ENCODE results near the gene PLCH1.

The PLCH1 gene

DNA sequence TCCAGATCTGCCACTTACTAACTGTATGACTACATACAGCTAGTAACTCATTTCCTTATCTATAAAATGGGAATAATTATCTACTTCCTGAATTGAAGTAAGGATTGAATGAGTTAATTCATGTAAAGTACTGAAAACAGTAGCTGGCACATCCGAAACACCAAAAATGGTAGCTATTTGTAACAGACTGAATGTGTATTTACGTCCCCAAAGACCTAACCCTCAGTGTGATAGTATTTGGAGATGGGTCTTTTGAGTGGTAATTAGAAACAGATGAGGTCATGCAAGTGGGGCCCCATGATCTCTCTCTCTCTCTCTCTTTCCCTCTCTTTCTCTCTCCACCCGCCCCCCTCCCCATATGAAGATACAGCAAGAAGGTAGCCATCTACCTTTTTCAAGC lies 146.2 kb downstream of the PLCH1 start:
- no peak for TF ChIP-seq EZH2 (IDR thresholded peaks at IDR 0.05; ENCODE audit: borderline replicate concordance, low read length)
- TF ChIP-seq, protein P1, sequence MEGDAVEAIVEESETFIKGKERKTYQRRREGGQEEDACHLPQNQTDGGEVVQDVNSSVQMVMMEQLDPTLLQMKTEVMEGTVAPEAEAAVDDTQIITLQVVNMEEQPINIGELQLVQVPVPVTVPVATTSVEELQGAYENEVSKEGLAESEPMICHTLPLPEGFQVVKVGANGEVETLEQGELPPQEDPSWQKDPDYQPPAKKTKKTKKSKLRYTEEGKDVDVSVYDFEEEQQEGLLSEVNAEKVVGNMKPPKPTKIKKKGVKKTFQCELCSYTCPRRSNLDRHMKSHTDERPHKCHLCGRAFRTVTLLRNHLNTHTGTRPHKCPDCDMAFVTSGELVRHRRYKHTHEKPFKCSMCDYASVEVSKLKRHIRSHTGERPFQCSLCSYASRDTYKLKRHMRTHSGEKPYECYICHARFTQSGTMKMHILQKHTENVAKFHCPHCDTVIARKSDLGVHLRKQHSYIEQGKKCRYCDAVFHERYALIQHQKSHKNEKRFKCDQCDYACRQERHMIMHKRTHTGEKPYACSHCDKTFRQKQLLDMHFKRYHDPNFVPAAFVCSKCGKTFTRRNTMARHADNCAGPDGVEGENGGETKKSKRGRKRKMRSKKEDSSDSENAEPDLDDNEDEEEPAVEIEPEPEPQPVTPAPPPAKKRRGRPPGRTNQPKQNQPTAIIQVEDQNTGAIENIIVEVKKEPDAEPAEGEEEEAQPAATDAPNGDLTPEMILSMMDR (IDR thresholded peaks at IDR 0.05; ENCODE audit: low read length): no peak
- Histone ChIP-seq H3K4me3 (ENCODE audit: low read depth, low read length, poor library complexity, severe bottlenecking) (no peak overlapping the region), H3K27me3 (ENCODE audit: insufficient read depth, low read length) (no peaks in the 10 kb centered on the region), H3F3A (ENCODE audit: insufficient read depth, low read length) (no peaks in the 10 kb centered on the region), H3K4me1 (ENCODE audit: insufficient read depth, low read length, severe bottlenecking) (peaks cover 15% of the 10 kb centered on the region), H3K36me3 (ENCODE audit: insufficient read depth, low read length) (no peaks in the 10 kb centered on the region), H4K20me1 (ENCODE audit: insufficient read depth, low read length) (no peaks in the 10 kb centered on the region), H3K79me2 (ENCODE audit: insufficient read depth, low read length) (no peaks in the 10 kb centered on the region), H3K4me2 (ENCODE audit: low read length) (no peak overlapping the region), H3K9ac (ENCODE audit: low read length) (no peak overlapping the region), H3K9me3 (ENCODE audit: low read length) (no peaks in the 10 kb centered on the region), H2AFZ (ENCODE audit: low read length) (no peak overlapping the region), H3K9me2 (ENCODE audit: low read depth, low read length) (no peaks in the 10 kb centered on the region), H3K27ac (ENCODE audit: low read depth, low read length, poor library complexity, severe bottlenecking) (no peak overlapping the region)

DNA sequence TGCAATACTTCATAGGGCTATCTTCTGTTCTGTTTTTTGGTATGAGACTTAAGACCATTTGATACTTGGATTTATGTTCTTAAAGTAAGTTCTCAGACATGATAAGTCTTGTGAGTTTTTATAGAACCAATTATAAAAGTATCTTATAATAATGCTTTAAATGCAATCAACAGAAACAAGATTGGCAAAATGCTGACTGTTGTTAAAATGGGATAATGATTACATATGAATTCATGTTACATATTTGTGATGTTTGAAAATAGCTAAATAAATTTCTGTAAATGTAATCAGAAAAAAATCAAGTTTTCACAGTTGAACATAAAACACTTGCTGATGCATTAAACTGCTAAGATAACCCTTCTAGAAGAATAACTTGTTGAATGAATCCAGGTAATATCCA lies 148.3 kb downstream of the PLCH1 start:
- Histone ChIP-seq H3K27ac (ENCODE audit: low read depth, low read length, poor library complexity, severe bottlenecking) (no peak overlapping the region), H3K36me3 (ENCODE audit: insufficient read depth, low read length) (no peaks in the 10 kb centered on the region), H3F3A (ENCODE audit: insufficient read depth, low read length) (no peaks in the 10 kb centered on the region), H4K20me1 (ENCODE audit: insufficient read depth, low read length) (no peaks in the 10 kb centered on the region), H3K4me1 (ENCODE audit: insufficient read depth, low read length, severe bottlenecking) (no peaks in the 10 kb centered on the region), H3K4me3 (ENCODE audit: low read depth, low read length, poor library complexity, severe bottlenecking) (no peak overlapping the region), H3K79me2 (ENCODE audit: insufficient read depth, low read length) (no peaks in the 10 kb centered on the region), H3K4me2 (ENCODE audit: low read length) (no peak overlapping the region), H3K9ac (ENCODE audit: low read length) (no peak overlapping the region), H3K9me2 (ENCODE audit: low read depth, low read length) (no peaks in the 10 kb centered on the region), H2AFZ (ENCODE audit: low read length) (no peak overlapping the region), H3K27me3 (ENCODE audit: insufficient read depth, low read length) (no peaks in the 10 kb centered on the region), H3K9me3 (ENCODE audit: low read length) (no peaks in the 10 kb centered on the region)
- TF ChIP-seq, protein P1 (IDR thresholded peaks at IDR 0.05; ENCODE audit: low read length): no peak
- no peak for TF ChIP-seq EZH2 (IDR thresholded peaks at IDR 0.05; ENCODE audit: borderline replicate concordance, low read length)

DNA sequence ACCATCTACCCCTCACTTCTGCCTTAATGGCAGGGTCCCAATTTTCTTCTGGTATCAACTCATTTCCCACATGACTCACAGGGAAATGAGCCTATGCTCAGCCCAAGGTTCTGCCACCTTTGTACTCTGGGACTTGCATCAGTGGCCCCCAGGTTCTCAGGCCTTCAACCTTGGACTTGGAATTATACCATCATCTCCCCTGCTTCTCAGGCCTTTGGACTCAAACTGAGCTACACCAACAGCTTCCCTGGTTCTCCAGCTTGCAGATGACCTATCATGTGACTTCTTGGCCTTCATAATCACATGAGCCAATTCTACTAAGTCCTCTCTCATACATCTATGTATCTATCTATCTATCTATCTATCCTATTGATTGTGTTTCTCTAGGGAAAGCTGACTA lies 149.5 kb downstream of the PLCH1 start:
- Histone ChIP-seq H3K27ac (ENCODE audit: low read depth, low read length, poor library complexity, severe bottlenecking) (no peak overlapping the region), H3K4me3 (ENCODE audit: low read depth, low read length, poor library complexity, severe bottlenecking) (no peak overlapping the region), H3K9me3 (ENCODE audit: low read length) (no peaks in the 10 kb centered on the region), H3K4me2 (ENCODE audit: low read length) (no peak overlapping the region), H3K9me2 (ENCODE audit: low read depth, low read length) (no peaks in the 10 kb centered on the region), H3K79me2 (ENCODE audit: insufficient read depth, low read length) (no peaks in the 10 kb centered on the region), H3K9ac (ENCODE audit: low read length) (no peak overlapping the region), H2AFZ (ENCODE audit: low read length) (no peak overlapping the region), H4K20me1 (ENCODE audit: insufficient read depth, low read length) (no peaks in the 10 kb centered on the region), H3F3A (ENCODE audit: insufficient read depth, low read length) (no peaks in the 10 kb centered on the region), H3K27me3 (ENCODE audit: insufficient read depth, low read length) (no peaks in the 10 kb centered on the region), H3K4me1 (ENCODE audit: insufficient read depth, low read length, severe bottlenecking) (no peaks in the 10 kb centered on the region), H3K36me3 (ENCODE audit: insufficient read depth, low read length) (no peaks in the 10 kb centered on the region)
- TF ChIP-seq, protein P1 (IDR thresholded peaks at IDR 0.05; ENCODE audit: low read length): no peak
- no peak for TF ChIP-seq EZH2 (IDR thresholded peaks at IDR 0.05; ENCODE audit: borderline replicate concordance, low read length)
